SK-N-MC (cell line): Measurements from ENCODE around the gene TMEM63C.

Source experiments
- EZH2 ChIP-seq: fragments of 200-600 bp; sonication (generic); IDR thresholded peaks from one replicate; pipeline ENCODE4 v1.6.1; 2017; ENCODE audit warnings: antibody characterized with exemption
- POLR2AphosphoS5 ChIP-seq: IDR thresholded peaks from 2 replicates; pipeline ENCODE4 v1.6.1; 2012; ENCODE audit warnings: mild to moderate bottlenecking, low read depth, low read length, borderline replicate concordance

DNA sequence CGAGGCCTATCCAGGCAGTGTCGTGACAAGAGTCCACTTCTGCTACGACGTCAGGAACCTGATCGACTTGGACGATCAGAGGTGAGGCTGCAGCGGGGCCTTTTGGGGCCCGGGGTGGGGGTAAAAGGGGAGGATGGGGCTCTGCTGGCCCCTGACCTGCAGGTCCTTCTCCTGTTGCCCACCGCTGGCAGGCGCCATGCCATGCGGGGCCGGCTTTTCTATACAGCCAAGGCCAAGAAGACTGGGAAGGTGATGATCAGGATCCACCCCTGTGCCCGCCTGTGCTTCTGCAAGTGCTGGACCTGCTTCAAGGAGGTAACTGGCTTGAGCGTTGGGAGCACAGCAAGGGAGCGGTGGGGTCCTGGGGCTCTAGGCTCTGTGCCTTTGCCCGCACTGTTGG is 57.8 kb downstream of the TMEM63C start:
- TF ChIP-seq POLR2AphosphoS5 (no peak), EZH2 (no peak)
